GM23338 (cell line): Measurements from ENCODE around the gene RGS7. TPM values are rescaled to one million over a fixed set of nuclear protein-coding genes. Genes with fewer than 3 reads are reported as not detected.

Experiments used
- ATAC-seq: fragments of 200-7000 bp; cut with Tn5 transposase; 3 replicates; pipeline ENCODE4 v1.9.1; 2020
- DNase-seq: peaks from one replicate; pipeline ENCODE4 v3.0.0-alpha.2; 2015; ENCODE audit warnings: low spot score
- H2AFZ ChIP-seq: fragments of 200-600 bp; sonication (generic); 2 replicates; pipeline ENCODE4 v1.8.0; 2016; ENCODE audit warnings: antibody characterized with exemption, mild to moderate bottlenecking, moderate library complexity
- H3F3A ChIP-seq: fragments of 200-600 bp; sonication (generic); replicated peaks from 2 replicates; pipeline ENCODE4 v1.8.0; 2017; ENCODE audit warnings: antibody characterized with exemption, mixed run types, low read depth
- H3K27ac ChIP-seq: fragments of 200-600 bp; sonication (generic); 2 replicates; pipeline ENCODE4 v1.6.1; 2016; ENCODE audit warnings: low read depth
- H3K27me3 ChIP-seq: fragments of 200-600 bp; sonication (generic); 2 replicates; pipeline ENCODE4 v1.8.0; 2016; ENCODE audit warnings: mild to moderate bottlenecking, mixed run types, moderate library complexity; ENCODE audit not compliant: insufficient read depth
- H3K36me3 ChIP-seq: fragments of 200-600 bp; sonication (generic); 2 replicates; pipeline ENCODE4 v1.8.0; 2016; ENCODE audit warnings: mild to moderate bottlenecking; ENCODE audit not compliant: insufficient read depth
- H3K4me1 ChIP-seq: fragments of 200-600 bp; sonication (generic); 2 replicates; pipeline ENCODE4 v1.8.0; 2016; ENCODE audit warnings: mild to moderate bottlenecking, moderate library complexity; ENCODE audit not compliant: insufficient read depth
- H3K4me2 ChIP-seq: fragments of 200-600 bp; sonication (generic); 2 replicates; pipeline ENCODE4 v1.7.1; 2017; ENCODE audit warnings: mixed run types
- H3K4me3 ChIP-seq: fragments of 200-600 bp; sonication (generic); 2 replicates; pipeline ENCODE4 v1.6.1; 2016; ENCODE audit warnings: mixed run types
- H3K79me2 ChIP-seq: fragments of 200-600 bp; sonication (generic); replicated peaks from 2 replicates; pipeline ENCODE4 v1.8.0; 2017; ENCODE audit warnings: mild to moderate bottlenecking; ENCODE audit not compliant: insufficient read depth
- H3K9me2 ChIP-seq: fragments of 200-600 bp; sonication (generic); 2 replicates; pipeline ENCODE4 v1.8.0; 2017; ENCODE audit not compliant: insufficient read depth
- H4K20me1 ChIP-seq: fragments of 200-600 bp; sonication (generic); replicated peaks from 2 replicates; pipeline ENCODE4 v1.8.0; 2017; ENCODE audit warnings: mild to moderate bottlenecking; ENCODE audit not compliant: insufficient read depth
- H3K27ac Mint-ChIP-seq: 2 replicates; pipeline ENCODE4 v1.8.0; 2020; ENCODE audit warnings: inconsistent platforms, mild to moderate bottlenecking, moderate library complexity, mixed read lengths
- H3K27me3 Mint-ChIP-seq: 3 replicates; pipeline ENCODE4 v1.8.0; 2022; ENCODE audit warnings: low read depth, mild to moderate bottlenecking, moderate library complexity, mixed read lengths, inconsistent platforms; ENCODE audit not compliant: insufficient read depth, poor library complexity
- H3K36me3 Mint-ChIP-seq: 3 replicates; pipeline ENCODE4 v1.8.0; 2021; ENCODE audit warnings: low read depth, mild to moderate bottlenecking, inconsistent platforms, moderate library complexity, mixed read lengths
- H3K4me1 Mint-ChIP-seq: 3 replicates; pipeline ENCODE4 v1.8.0; 2020; ENCODE audit warnings: mild to moderate bottlenecking, inconsistent platforms, mixed read lengths
- H3K4me3 Mint-ChIP-seq: 3 replicates; pipeline ENCODE4 v1.8.0; 2021; ENCODE audit warnings: moderate library complexity, mild to moderate bottlenecking, inconsistent platforms, mixed read lengths
- H3K9me3 Mint-ChIP-seq: 3 replicates; pipeline ENCODE4 v1.8.0; 2020; ENCODE audit warnings: moderate library complexity, mild to moderate bottlenecking, inconsistent platforms, mixed read lengths
- CREB1 ChIP-seq: fragments of 250-450 bp; sonication (Bioruptor Pico); IDR thresholded peaks from 2 replicates; pipeline ENCODE4 v1.5.0; 2020; ENCODE audit warnings: low read depth, mild to moderate bottlenecking, moderate library complexity
- CTCF ChIP-seq, 2 experiments: fragments of 200-600 bp in 1 of 2; sonication (generic) in 1 of 2; conservative IDR thresholded peaks; 2 replicates each; pipeline versions ENCODE4 v1.5.1 to v1.6.1; 2016 to 2017; ENCODE audit warnings: antibody characterized with exemption in 2 of 2, low read depth in 2 of 2, mild to moderate bottlenecking in 2 of 2, moderate library complexity in 1 of 2
- ETS1 ChIP-seq: IDR thresholded peaks from 2 replicates; pipeline ENCODE4 v1.6.1; 2016; ENCODE audit warnings: antibody characterized with exemption
- EZH2 ChIP-seq: fragments of 200-600 bp; sonication (generic); IDR thresholded peaks from one replicate; pipeline ENCODE4 v1.8.0; 2017; ENCODE audit warnings: antibody characterized with exemption, mild to moderate bottlenecking, low read depth; ENCODE audit not compliant: unreplicated experiment
- EZH2phosphoT487 ChIP-seq: fragments of 200-600 bp; sonication (generic); IDR thresholded peaks from one replicate; pipeline ENCODE4 v1.8.1; 2018; ENCODE audit warnings: antibody characterized with exemption; ENCODE audit not compliant: unreplicated experiment
- JUNB ChIP-seq: IDR thresholded peaks from one replicate; pipeline ENCODE4 v1.6.1; 2016; ENCODE audit warnings: antibody characterized with exemption; ENCODE audit not compliant: unreplicated experiment
- NANOG ChIP-seq: IDR thresholded peaks from 2 replicates; pipeline ENCODE4 v1.6.1; 2016; ENCODE audit warnings: antibody characterized with exemption, borderline replicate concordance
- POLR2AphosphoS5 ChIP-seq: IDR thresholded peaks from 2 replicates; pipeline ENCODE4 v1.6.1; 2016; ENCODE audit warnings: antibody characterized with exemption, low read depth
- REST ChIP-seq: IDR thresholded peaks from one replicate; pipeline ENCODE4 v1.6.1; 2018; ENCODE audit warnings: antibody characterized with exemption; ENCODE audit not compliant: unreplicated experiment
- STAT1 ChIP-seq: IDR thresholded peaks from one replicate; pipeline ENCODE4 v1.6.1; 2016; ENCODE audit warnings: antibody characterized with exemption; ENCODE audit not compliant: unreplicated experiment
- ZNF114 ChIP-seq: fragments of 250-450 bp; sonication (Bioruptor Pico); IDR thresholded peaks from 2 replicates; pipeline ENCODE4 v1.5.0; 2020; ENCODE audit warnings: mild to moderate bottlenecking, moderate library complexity
- ZNF331 ChIP-seq: fragments of 250-450 bp; sonication (Bioruptor Pico); IDR thresholded peaks from 2 replicates; pipeline ENCODE4 v1.5.0; 2020; ENCODE audit warnings: low read depth, mild to moderate bottlenecking, moderate library complexity
- ZNF462 ChIP-seq: fragments of 250-450 bp; sonication (Bioruptor Pico); IDR thresholded peaks from 2 replicates; pipeline ENCODE4 v1.5.0; 2020; ENCODE audit warnings: mild to moderate bottlenecking, moderate library complexity
- polyA plus RNA-seq: library from polyadenylated mRNA; unstranded; fragments of >200 nt; fragmentation: Nextera tagmentation; extraction: Ambion mirVana; gene quantifications from 2 replicates; pipeline ENCODE4 v1.2.1, GENCODE V29; 2016
- total RNA-seq: library from RNA; depleted of rRNA; stranded (reverse); fragments of >200 nt; shearing (Covaris generic); gene quantifications from 2 replicates; pipeline ENCODE4 v1.2.3, GENCODE V29; 2014

RGS7 gene
- total and polyA plus RNA-seq, 2 experiments from 2014 or later = 2.0 to 2.2 TPM

GRCh38 chr1:241138248-241138647, 218.8 kb downstream of the RGS7 start:
- no peak overlapping the region for H3K4me3 ChIP-seq
- no peak for TF ChIP-seq EZH2
- no peak for TF ChIP-seq CREB1
- no peak for TF ChIP-seq ETS1
- no peak for TF ChIP-seq EZH2phosphoT487
- TF ChIP-seq NANOG = no peak
- no peak for TF ChIP-seq STAT1
- no peak for TF ChIP-seq ZNF114 (CRISPR knock-in tag)
- TF ChIP-seq POLR2AphosphoS5 = no peak
- no peak for TF ChIP-seq CTCF (conservative IDR thresholded peaks at IDR 0.05; ENCODE audit: low read depth in 2 of 2)
- TF ChIP-seq ZNF462 (CRISPR knock-in tag) = no peak
- TF ChIP-seq REST = no peak
- TF ChIP-seq JUNB = no peak
- TF ChIP-seq ZNF331 (CRISPR knock-in tag) = no peak
- H3K4me1 ChIP-seq = no peaks in the 10 kb centered on the region; the same call in 1 of the 2 replicates
- H3K27ac ChIP-seq = no peak overlapping the region
- H3K4me2 ChIP-seq = no peak overlapping the region
- DNase-seq (no peak), ATAC-seq (no peak)
- H3F3A ChIP-seq = no peaks in the 10 kb centered on the region
- no peak overlapping the region for H3K27ac Mint-ChIP-seq
- H3K9me3 Mint-ChIP-seq = peaks cover 24% of the 10 kb centered on the region
- no peak overlapping the region for H2AFZ ChIP-seq
- no peaks in the 10 kb centered on the region for H3K79me2 ChIP-seq
- no peaks in the 10 kb centered on the region for H3K27me3 ChIP-seq
- peaks cover 4% of the 10 kb centered on the region for H3K27me3 Mint-ChIP-seq
- no peaks in the 10 kb centered on the region for H4K20me1 ChIP-seq
- H3K36me3 ChIP-seq = 0 out of 2 replicates have a peak, but pooled peaks cover 3% of the 10 kb centered on the region
- peaks cover 6% of the 10 kb centered on the region; the same call in 2 of the 3 replicates for H3K4me1 Mint-ChIP-seq
- peaks cover 25% of the 10 kb centered on the region for H3K36me3 Mint-ChIP-seq
- peaks cover 12% of the 10 kb centered on the region; the same call in 1 of the 2 replicates for H3K9me2 ChIP-seq
- no peak overlapping the region for H3K4me3 Mint-ChIP-seq
